ENCODE measurements around the gene KCNK17.

DNA sequence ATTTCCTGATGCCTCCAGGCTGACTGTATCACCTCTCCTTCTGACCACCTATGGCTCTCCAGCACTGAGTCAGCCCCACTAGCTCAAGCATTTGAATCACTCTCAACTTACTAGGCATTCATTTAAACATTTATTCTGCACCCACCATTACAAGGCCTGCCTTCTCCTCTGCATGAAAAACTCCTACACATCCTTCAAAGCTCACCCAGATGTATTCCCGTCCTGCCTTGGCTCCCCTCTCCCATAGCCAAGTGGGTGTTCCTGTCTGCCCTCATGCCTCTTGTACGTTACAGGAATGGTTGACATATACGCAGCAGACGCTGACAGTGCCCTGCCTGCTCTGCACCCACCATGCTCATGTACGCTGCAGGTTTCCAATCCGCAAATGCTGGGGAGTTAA, 21.6 kb downstream of the KCNK17 start:
- TF ChIP-seq, protein P1, sequence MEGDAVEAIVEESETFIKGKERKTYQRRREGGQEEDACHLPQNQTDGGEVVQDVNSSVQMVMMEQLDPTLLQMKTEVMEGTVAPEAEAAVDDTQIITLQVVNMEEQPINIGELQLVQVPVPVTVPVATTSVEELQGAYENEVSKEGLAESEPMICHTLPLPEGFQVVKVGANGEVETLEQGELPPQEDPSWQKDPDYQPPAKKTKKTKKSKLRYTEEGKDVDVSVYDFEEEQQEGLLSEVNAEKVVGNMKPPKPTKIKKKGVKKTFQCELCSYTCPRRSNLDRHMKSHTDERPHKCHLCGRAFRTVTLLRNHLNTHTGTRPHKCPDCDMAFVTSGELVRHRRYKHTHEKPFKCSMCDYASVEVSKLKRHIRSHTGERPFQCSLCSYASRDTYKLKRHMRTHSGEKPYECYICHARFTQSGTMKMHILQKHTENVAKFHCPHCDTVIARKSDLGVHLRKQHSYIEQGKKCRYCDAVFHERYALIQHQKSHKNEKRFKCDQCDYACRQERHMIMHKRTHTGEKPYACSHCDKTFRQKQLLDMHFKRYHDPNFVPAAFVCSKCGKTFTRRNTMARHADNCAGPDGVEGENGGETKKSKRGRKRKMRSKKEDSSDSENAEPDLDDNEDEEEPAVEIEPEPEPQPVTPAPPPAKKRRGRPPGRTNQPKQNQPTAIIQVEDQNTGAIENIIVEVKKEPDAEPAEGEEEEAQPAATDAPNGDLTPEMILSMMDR (IDR thresholded peaks at IDR 0.05) = no peak
- TF ChIP-seq POLR2AphosphoS5 (IDR thresholded peaks at IDR 0.05; ENCODE audit: low read depth, low read length) = no peak
- TF ChIP-seq, protein P2, sequence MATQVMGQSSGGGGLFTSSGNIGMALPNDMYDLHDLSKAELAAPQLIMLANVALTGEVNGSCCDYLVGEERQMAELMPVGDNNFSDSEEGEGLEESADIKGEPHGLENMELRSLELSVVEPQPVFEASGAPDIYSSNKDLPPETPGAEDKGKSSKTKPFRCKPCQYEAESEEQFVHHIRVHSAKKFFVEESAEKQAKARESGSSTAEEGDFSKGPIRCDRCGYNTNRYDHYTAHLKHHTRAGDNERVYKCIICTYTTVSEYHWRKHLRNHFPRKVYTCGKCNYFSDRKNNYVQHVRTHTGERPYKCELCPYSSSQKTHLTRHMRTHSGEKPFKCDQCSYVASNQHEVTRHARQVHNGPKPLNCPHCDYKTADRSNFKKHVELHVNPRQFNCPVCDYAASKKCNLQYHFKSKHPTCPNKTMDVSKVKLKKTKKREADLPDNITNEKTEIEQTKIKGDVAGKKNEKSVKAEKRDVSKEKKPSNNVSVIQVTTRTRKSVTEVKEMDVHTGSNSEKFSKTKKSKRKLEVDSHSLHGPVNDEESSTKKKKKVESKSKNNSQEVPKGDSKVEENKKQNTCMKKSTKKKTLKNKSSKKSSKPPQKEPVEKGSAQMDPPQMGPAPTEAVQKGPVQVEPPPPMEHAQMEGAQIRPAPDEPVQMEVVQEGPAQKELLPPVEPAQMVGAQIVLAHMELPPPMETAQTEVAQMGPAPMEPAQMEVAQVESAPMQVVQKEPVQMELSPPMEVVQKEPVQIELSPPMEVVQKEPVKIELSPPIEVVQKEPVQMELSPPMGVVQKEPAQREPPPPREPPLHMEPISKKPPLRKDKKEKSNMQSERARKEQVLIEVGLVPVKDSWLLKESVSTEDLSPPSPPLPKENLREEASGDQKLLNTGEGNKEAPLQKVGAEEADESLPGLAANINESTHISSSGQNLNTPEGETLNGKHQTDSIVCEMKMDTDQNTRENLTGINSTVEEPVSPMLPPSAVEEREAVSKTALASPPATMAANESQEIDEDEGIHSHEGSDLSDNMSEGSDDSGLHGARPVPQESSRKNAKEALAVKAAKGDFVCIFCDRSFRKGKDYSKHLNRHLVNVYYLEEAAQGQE (IDR thresholded peaks at IDR 0.05; ENCODE audit: insufficient read depth in 1 of 2, low read depth in 2 of 2, low read length in 1 of 2) = no peak

All from Panc1 (cell line).